Measurements from ENCODE around the gene ZNF79. TPM values are rescaled to one million over a fixed set of nuclear protein-coding genes. Genes with fewer than 3 reads are reported as not detected.

The ZNF79 gene
- total and polyA plus RNA-seq, 8 donors: 3.4 to 5.2 (median 4.0) TPM

- Histone ChIP-seq H3K36me3 (peaks cover 7 to 21% (median 9%) of the 10 kb centered on the region in 3 donors), H3K4me1 (peaks cover 0 to 13% (median 4%) of the 10 kb centered on the region in 3 donors), H3K9me3 (no peaks in the 10 kb centered on the region), H3K27ac (peak overlapping the region; percentile 62 to 92 (median 83)), H3K4me3 (peak overlapping the region; percentile 72 to 90 (median 78)), H3K27me3 (no peaks in the 10 kb centered on the region)
- FAIRE-seq (no peak), DNase-seq (no peak), ATAC-seq (peak in 1 of 4 donors; percentile 7)
- intact Hi-C loops (cut with DNase I): no loop called here
- TF ChIP-seq, protein P1, sequence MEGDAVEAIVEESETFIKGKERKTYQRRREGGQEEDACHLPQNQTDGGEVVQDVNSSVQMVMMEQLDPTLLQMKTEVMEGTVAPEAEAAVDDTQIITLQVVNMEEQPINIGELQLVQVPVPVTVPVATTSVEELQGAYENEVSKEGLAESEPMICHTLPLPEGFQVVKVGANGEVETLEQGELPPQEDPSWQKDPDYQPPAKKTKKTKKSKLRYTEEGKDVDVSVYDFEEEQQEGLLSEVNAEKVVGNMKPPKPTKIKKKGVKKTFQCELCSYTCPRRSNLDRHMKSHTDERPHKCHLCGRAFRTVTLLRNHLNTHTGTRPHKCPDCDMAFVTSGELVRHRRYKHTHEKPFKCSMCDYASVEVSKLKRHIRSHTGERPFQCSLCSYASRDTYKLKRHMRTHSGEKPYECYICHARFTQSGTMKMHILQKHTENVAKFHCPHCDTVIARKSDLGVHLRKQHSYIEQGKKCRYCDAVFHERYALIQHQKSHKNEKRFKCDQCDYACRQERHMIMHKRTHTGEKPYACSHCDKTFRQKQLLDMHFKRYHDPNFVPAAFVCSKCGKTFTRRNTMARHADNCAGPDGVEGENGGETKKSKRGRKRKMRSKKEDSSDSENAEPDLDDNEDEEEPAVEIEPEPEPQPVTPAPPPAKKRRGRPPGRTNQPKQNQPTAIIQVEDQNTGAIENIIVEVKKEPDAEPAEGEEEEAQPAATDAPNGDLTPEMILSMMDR (IDR thresholded peaks at IDR 0.05): no peak
- WGBS, 2 donors: 0% methylated on average over 14 of the region's 14 CpGs
Observed at GRCh38 chr9:127451608-127451857, 27.4 kb downstream of the ZNF79 start.

GRCh38 chr9:127451858-127452656 is 27.9 kb downstream of the ZNF79 start:
- intact Hi-C loops (cut with DNase I): no loop called here
- H3K27me3 ChIP-seq: no peaks in the 10 kb centered on the region
- 10 to 12% methylated on average over 29 of the region's 29 CpGs for WGBS, 2 donors
- ATAC-seq (peak; percentile 23 to 46 (median 33)), FAIRE-seq (no peak), DNase-seq (peak; percentile 30 to 84 (median 67))
- peaks cover 0 to 13% (median 4%) of the 10 kb centered on the region in 3 donors for H3K4me1 ChIP-seq
- H3K27ac ChIP-seq: peak overlapping the region; percentile 62 to 92 (median 83)
- H3K4me3 ChIP-seq: peak overlapping the region; percentile 72 to 90 (median 78)
- TF ChIP-seq, protein P1 (IDR thresholded peaks at IDR 0.05): no peak
- H3K36me3 ChIP-seq: peaks cover 3 to 15% (median 4%) of the 10 kb centered on the region in 3 donors
- no peaks in the 10 kb centered on the region for H3K9me3 ChIP-seq

GRCh38 chr9:127452691-127453090 is 28.5 kb downstream of the ZNF79 start:
- WGBS, 2 donors: 18 to 20% methylated on average over 4 of the region's 4 CpGs
- H3K4me1 ChIP-seq: peaks cover 0 to 13% (median 4%) of the 10 kb centered on the region in 3 donors
- FAIRE-seq (no peak), DNase-seq (peak; percentile 65 to 91 (median 88)), ATAC-seq (peak; percentile 46 to 63 (median 54))
- H3K36me3 ChIP-seq: peaks cover 0 to 9% (median 1%) of the 10 kb centered on the region in 3 donors
- H3K27ac ChIP-seq: peak overlapping the region in 2 of 4 donors; percentile 90 to 92
- no peaks in the 10 kb centered on the region for H3K9me3 ChIP-seq
- intact Hi-C loops (cut with DNase I): no loop called here
- H3K4me3 ChIP-seq: peak overlapping the region in 1 of 4 donors; percentile 90
- TF ChIP-seq, protein P1 (IDR thresholded peaks at IDR 0.05): no peak
- H3K27me3 ChIP-seq: no peaks in the 10 kb centered on the region

- TF ChIP-seq, protein P1 (IDR thresholded peaks at IDR 0.05): no peak
- Histone ChIP-seq H3K9me3 (no peaks in the 10 kb centered on the region), H3K4me1 (peaks cover 0 to 10% (median 4%) of the 10 kb centered on the region in 3 donors), H3K27me3 (no peaks in the 10 kb centered on the region), H3K36me3 (peaks cover 0 to 13% (median 0%) of the 10 kb centered on the region in 3 donors), H3K4me3 (no peak overlapping the region), H3K27ac (no peak overlapping the region)
- intact Hi-C loops (cut with DNase I): no loop called here
- no peak for ATAC-seq
- DNase-seq: peak in 2 of 6 donors; percentile 44 to 72
- 56 to 60% methylated on average over 6 of the region's 6 CpGs for WGBS, 2 donors
- FAIRE-seq: no peak
Observed at GRCh38 chr9:127455324-127455992, 31.3 kb downstream of the ZNF79 start.

All from pancreas (tissue), 10 donors.